Thoracic aorta (tissue), 2 donors: ENCODE data around the gene STX12. TPM values are rescaled to one million over a fixed set of nuclear protein-coding genes. Genes with fewer than 3 reads are reported as not detected.

ENCODE experiments used
- ATAC-seq: fragments of 150-250 bp; one replicate; pipeline ENCODE4 v1.8.0; 2017; ENCODE audit warnings: low read depth; ENCODE audit not compliant: insufficient number of reproducible peaks, low FRiP score
- DNase-seq: peaks from one replicate; pipeline ENCODE4 v3.0.0-alpha.2; 2020; ENCODE audit warnings: low spot score
- H3K27ac ChIP-seq, 2 donors: fragments of 200-600 bp; sonication (generic); 1 replicate in 1 of 2; 2 replicates in 1 of 2; pipeline ENCODE4 v1.5.1; 2016; ENCODE audit warnings: mild to moderate bottlenecking in 2 of 2, moderate library complexity in 2 of 2
- H3K27me3 ChIP-seq: fragments of 200-600 bp; sonication (generic); replicated peaks from 2 replicates; pipeline ENCODE4 v1.6.0; 2016; ENCODE audit warnings: mild to moderate bottlenecking; ENCODE audit not compliant: insufficient read depth
- H3K36me3 ChIP-seq: fragments of 200-600 bp; sonication (generic); one replicate; pipeline ENCODE4 v1.5.1; 2016
- H3K4me1 ChIP-seq, 2 donors: fragments of 200-600 bp; sonication (generic); 1 replicate in 1 of 2; 2 replicates in 1 of 2; pipeline versions ENCODE4 v1.5.1 to v1.6.0; 2016; ENCODE audit warnings: low read depth in 2 of 2, mild to moderate bottlenecking in 1 of 2; ENCODE audit not compliant: control insufficient read depth in 1 of 2
- H3K4me3 ChIP-seq: fragments of 200-600 bp; sonication (generic); 2 replicates; pipeline ENCODE4 v1.5.1; 2016; ENCODE audit warnings: mild to moderate bottlenecking
- H3K9me3 ChIP-seq: fragments of 200-600 bp; sonication (generic); 2 replicates; pipeline ENCODE4 v1.5.1; 2016
- total RNA-seq, 2 donors: library from RNA; depleted of rRNA; stranded (reverse); fragments of >200 nt; gene quantifications; one replicate each; pipeline versions ENCODE4 v1.1.0 to v1.2.3, GENCODE V29; 2016
- TF ChIP-seq, protein P1 (sequence below): fragments of 200-600 bp; sonication (generic); IDR thresholded peaks from one replicate; pipeline ENCODE4 v1.5.1; 2019; ENCODE audit warnings: antibody characterized with exemption

Gene STX12
- total RNA-seq, 2 donors from 2014 or later, result 91.5 to 95.9 TPM

DNA sequence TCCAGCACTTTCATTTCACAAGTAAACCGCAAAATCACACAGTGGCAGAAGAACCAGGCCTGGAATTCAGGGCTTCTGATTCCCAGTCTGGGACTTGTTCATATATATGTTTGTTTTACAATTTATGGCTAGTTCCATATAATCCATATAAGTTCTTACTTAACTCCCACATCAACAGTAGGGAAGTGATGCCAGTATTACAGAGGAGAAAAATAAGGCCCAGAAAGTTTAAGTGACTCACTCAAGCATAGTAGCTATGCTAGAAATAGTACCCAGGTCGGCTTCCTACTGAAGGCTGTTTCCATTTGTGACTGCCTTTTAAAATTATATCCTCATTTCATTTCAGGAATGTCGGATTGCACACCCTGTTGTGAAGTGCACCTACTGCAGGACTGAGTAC lies 45.9 kb upstream of the STX12 start:
- peaks cover 8 to 17% of the 10 kb centered on the region in 2 donors for H3K4me1 ChIP-seq
- peak overlapping the region; percentile 99 for H3K4me3 ChIP-seq
- no peak overlapping the region for H3K27ac ChIP-seq
- TF ChIP-seq, protein P1, sequence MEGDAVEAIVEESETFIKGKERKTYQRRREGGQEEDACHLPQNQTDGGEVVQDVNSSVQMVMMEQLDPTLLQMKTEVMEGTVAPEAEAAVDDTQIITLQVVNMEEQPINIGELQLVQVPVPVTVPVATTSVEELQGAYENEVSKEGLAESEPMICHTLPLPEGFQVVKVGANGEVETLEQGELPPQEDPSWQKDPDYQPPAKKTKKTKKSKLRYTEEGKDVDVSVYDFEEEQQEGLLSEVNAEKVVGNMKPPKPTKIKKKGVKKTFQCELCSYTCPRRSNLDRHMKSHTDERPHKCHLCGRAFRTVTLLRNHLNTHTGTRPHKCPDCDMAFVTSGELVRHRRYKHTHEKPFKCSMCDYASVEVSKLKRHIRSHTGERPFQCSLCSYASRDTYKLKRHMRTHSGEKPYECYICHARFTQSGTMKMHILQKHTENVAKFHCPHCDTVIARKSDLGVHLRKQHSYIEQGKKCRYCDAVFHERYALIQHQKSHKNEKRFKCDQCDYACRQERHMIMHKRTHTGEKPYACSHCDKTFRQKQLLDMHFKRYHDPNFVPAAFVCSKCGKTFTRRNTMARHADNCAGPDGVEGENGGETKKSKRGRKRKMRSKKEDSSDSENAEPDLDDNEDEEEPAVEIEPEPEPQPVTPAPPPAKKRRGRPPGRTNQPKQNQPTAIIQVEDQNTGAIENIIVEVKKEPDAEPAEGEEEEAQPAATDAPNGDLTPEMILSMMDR, result no peak
- H3K9me3 ChIP-seq, result no peaks in the 10 kb centered on the region
- H3K27me3 ChIP-seq, result no peaks in the 10 kb centered on the region
- peaks cover 9% of the 10 kb centered on the region for H3K36me3 ChIP-seq
- DNase-seq (no peak), ATAC-seq (no peak)

DNA sequence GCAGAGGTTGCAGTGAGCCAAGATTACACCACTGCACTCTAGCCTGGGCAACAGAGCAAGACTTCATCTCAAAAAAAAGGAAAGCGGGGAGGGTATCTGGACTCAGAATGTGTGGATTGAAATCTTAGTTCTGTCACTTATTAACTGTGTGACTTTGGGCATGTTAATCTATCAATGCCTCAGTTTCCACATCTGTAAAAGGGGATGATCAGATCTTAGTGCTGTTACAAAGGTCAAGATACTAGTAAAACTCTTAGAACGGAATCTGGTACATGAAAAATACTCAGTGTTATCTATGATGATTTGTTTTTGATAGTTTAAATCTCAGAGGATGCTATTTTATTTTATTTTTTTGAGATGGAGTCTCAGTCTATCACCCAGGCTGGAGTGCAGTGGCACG lies 36.8 kb upstream of the STX12 start:
- DNase-seq (no peak), ATAC-seq (no peak)
- TF ChIP-seq, protein P1, result no peak
- H3K36me3 ChIP-seq, result peaks cover 46% of the 10 kb centered on the region
- no peak overlapping the region for H3K4me3 ChIP-seq
- no peaks in the 10 kb centered on the region for H3K27me3 ChIP-seq
- no peak overlapping the region for H3K27ac ChIP-seq
- no peaks in the 10 kb centered on the region for H3K4me1 ChIP-seq
- H3K9me3 ChIP-seq, result no peaks in the 10 kb centered on the region

DNA sequence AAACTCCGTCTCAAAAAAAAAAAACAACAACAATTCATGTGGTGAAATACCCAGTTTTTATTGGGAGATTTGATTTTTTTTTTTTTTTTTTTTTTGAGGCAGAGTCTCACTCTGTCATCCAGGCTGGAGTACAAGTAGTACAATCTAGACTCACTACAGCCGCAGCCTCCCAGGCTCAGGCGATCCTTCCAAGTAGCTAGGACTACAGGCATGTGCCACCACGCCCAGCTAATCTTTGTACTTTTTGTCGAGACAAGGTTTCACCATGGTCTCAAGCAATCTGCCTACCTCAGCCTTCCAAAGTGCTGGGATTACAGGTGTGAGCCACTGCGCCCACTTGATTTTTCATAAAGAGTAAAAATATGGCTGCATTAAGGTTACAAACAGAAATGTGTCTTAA lies 31.9 kb upstream of the STX12 start:
- TF ChIP-seq, protein P1, result no peak
- Histone ChIP-seq H3K4me3 (no peak overlapping the region), H3K27me3 (no peaks in the 10 kb centered on the region), H3K36me3 (peaks cover 41% of the 10 kb centered on the region), H3K9me3 (no peaks in the 10 kb centered on the region), H3K4me1 (no peaks in the 10 kb centered on the region), H3K27ac (no peak overlapping the region)
- DNase-seq (no peak), ATAC-seq (no peak)

DNA sequence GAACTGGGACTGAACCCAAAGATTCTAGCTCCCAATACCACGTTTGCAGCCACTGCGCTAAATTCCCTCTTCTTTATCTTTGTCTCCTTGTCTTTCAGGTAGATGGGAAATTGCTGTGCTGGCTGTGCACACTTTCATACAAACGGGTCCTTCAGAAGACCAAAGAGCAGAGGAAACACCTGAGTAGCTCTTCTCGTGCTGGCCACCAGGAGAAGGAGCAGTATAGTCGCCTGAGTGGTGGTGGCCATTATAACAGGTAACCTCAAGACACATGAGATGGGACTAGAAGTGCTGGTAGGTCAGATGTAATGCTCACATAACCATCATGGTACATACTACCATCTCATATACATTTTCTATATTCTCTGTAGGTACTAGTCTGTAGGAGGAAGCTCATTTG lies 28.5 kb upstream of the STX12 start:
- Histone ChIP-seq H3K36me3 (peaks cover 50% of the 10 kb centered on the region), H3K27ac (no peak overlapping the region), H3K9me3 (no peaks in the 10 kb centered on the region), H3K4me3 (no peak overlapping the region), H3K4me1 (no peaks in the 10 kb centered on the region), H3K27me3 (no peaks in the 10 kb centered on the region)
- no peak for ATAC-seq
- no peak for DNase-seq
- TF ChIP-seq, protein P1, result no peak

DNA sequence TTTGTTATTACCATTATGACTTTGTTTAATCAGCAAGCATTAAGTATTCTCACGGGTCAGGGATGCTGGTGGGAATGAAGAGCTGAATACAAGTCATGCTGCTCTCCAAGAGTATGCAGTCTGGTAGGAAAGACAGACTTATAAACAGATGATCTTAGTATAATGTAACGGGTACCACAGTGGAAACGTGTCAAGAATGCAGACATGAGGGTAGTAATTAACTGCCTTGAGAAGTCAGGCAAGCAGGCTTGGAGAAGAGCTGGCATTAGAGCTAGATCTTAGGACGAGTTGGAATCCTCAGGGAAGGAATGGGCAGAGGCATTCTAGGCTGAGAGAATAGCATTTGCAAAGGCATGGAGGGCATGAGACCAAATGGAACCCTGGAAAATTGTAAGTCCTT lies 27.6 kb upstream of the STX12 start:
- no peaks in the 10 kb centered on the region for H3K27me3 ChIP-seq
- TF ChIP-seq, protein P1, result no peak
- no peak for DNase-seq
- H3K36me3 ChIP-seq, result peaks cover 54% of the 10 kb centered on the region
- no peak overlapping the region for H3K27ac ChIP-seq
- no peaks in the 10 kb centered on the region for H3K4me1 ChIP-seq
- no peak overlapping the region for H3K4me3 ChIP-seq
- H3K9me3 ChIP-seq, result no peaks in the 10 kb centered on the region
- ATAC-seq, result no peak
